ENCODE data around the gene NAIF1.
"Not testable (repeated sequence)": the region's sequence is repeated elsewhere in the genome, so short reads cannot be mapped to it uniquely, and the experiment has no call there.

The NAIF1 gene

GRCh38 chr9:128066713-128067644, at the start of gene NAIF1:
Gene NAIF1 (minus strand): TSS chr9:128067320. CDS start chr9:128067101, 219 bp downstream.
- DNase-seq, result peak; percentile 94

GRCh38 chr9:128116104-128117083, 49.3 kb upstream of the NAIF1 start:
- DNase-seq, result no peak

DNA sequence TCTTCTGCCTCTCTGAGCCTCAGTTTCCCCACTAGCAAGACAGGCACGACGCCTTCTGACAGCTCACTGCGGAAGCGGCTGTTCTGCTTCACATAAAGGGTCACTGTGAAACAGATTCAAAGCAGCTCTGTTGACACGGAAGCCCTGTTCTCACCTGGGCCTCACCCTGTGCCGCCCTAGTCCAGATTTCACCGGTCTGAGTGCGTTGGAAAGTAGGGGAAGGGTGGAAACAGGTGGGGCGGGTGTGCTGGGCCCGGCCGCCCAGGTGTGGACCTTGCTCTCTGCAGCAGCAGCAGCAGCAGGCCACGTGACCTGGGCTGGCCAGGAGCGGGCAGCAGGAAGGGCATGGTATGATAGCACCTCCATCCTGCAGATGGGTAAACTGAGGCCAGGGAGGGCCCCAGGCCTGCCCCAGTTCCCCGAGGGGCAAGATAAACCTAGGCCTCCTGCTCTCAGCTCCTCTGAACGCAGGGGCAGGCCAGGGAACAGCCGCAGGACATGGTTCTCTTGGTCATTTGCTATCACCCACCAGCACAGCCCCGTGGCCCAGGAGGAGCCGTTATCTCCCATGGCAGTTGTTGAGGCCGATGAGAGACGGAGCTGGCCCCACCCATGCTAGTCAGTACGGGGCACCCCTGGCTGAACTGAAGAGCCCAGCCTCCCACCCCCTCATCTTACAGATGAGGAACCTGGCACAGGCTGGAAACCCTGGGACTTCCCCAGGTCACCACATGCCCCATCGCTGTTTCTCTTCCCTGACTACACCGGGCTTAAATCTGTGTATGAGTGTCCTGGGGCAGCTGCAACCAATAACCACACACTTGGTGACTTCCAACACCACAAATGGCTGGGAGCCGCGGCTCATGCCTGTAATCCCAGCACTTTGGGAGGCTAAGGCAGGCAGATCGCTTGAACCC, 48.3 kb upstream of the NAIF1 start:
- DNase-seq, result no peak

DNA sequence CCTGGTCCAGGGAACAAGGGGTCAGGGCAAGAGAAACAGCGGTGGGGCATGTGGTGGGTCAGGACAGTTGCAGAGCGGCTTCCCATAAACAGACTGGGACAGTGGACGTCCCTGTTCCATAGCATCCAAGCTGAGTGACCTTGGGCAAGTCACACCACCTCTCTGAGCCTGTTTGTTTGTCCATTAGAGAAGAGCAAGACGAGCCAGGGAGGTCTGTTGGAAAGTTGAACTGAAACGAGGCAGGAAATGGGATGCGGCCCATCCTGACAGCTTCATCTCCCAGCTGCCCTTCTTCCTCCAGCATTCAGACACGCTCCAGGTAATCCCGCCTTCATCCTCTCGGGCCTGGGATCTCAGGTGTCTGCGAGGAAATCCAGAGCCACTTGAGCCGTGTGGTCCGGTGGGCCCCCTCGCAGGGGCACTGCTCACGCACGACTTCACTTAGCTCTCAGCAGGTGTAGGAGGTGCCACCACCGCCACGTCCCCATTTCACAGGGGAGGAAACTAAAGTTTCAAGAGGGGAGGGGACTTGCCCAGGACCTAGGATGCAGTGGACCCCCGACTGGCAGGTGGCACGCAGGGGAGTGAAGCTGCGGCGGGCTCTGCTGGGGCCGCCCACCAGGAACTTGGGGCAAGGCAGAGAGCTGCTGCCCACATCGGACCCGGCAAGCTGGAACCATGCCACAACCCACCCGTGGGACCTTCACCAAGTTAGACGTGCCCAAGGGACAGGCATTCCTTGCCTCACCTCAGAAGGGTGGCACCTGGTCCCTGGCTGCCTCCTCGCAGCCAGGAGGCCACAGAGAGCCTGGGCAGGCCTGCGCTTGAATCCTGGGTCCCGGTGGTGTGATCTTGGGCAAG, 47.4 kb upstream of the NAIF1 start:
- no peak for DNase-seq

GRCh38 chr9:128113526-128114325, 46.6 kb upstream of the NAIF1 start:
- no peak for DNase-seq

DNA sequence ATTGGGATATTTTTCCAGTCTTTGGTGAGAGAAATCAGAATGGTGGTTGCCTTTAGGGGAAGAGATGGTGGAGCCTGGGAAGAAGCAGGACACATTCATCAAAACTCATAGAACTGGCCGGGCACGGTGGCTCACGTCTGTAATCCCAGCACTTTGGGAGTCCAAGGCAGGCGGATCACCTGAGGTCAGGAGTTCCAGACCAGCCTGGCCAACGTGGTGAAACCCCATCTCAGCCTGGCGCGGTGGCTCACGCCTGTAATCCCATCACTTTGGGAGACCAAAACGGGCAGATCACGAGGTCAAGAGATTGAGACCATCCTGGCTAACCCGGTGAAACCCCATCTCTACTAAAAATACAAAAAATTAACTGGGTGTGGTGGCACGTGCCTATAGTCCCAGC, 44.6 kb upstream of the NAIF1 start:
- not testable (repeated sequence) for DNase-seq

- DNase-seq, result no peak
These were observed 42.1 kb upstream of the NAIF1 start for GRCh38 chr9:128109050-128109709.

DNA sequence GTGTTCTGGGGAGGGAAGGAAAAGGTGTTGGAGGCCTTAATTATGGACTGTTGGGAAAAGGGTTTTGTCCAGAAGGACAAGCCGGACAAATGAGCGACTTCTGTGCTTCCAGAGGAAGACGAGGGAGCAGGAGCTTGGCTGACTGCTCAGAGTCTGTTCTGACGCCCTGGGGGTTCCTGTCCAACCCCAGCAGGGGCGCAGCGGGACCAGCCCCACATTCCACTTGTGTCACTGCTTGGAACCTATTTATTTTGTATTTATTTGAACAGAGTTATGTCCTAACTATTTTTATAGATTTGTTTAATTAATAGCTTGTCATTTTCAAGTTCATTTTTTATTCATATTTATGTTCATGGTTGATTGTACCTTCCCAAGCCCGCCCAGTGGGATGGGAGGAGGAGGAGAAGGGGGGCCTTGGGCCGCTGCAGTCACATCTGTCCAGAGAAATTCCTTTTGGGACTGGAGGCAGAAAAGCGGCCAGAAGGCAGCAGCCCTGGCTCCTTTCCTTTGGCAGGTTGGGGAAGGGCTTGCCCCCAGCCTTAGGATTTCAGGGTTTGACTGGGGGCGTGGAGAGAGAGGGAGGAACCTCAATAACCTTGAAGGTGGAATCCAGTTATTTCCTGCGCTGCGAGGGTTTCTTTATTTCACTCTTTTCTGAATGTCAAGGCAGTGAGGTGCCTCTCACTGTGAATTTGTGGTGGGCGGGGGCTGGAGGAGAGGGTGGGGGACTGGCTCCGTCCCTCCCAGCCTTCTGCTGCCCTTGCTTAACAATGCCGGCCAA, 41.3 kb upstream of the NAIF1 start:
- no peak for DNase-seq

DNA sequence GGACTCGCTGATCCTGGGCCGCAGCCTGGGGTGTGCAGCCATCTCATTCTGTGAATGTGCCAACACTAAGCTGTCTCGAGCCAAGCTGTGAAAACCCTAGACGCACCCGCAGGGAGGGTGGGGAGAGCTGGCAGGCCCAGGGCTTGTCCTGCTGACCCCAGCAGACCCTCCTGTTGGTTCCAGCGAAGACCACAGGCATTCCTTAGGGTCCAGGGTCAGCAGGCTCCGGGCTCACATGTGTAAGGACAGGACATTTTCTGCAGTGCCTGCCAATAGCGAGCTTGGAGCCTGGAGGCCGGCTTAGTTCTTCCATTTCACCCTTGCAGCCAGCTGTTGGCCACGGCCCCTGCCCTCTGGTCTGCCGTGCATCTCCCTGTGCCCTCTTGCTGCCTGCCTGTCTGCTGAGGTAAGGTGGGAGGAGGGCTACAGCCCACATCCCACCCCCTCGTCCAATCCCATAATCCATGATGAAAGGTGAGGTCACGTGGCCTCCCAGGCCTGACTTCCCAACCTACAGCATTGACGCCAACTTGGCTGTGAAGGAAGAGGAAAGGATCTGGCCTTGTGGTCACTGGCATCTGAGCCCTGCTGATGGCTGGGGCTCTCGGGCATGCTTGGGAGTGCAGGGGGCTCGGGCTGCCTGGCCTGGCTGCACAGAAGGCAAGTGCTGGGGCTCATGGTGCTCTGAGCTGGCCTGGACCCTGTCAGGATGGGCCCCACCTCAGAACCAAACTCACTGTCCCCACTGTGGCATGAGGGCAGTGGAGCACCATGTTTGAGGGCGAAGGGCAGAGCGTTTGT, 40.5 kb upstream of the NAIF1 start:
- DNase-seq, result no peak

DNA sequence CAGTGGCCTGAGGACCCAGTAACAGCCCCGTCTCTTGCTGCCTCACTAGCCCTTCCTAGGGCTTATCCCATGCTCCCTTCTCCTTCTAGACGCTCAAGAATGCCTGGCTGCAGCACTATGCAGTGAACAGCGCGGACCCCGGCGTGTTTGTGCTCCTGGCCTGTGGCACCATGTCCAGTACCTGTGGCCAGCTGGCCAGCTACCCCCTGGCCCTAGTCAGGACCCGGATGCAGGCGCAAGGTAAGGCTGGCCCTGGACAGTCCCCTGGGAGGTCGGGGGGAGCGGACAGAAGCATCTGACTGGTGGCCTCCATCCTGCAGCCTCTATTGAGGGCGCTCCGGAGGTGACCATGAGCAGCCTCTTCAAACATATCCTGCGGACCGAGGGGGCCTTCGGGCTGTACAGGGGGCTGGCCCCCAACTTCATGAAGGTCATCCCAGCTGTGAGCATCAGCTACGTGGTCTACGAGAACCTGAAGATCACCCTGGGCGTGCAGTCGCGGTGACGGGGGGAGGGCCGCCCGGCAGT, 39.9 kb upstream of the NAIF1 start:
- DNase-seq, result no peak

- no peak for DNase-seq
These were observed 39.2 kb upstream of the NAIF1 start for GRCh38 chr9:128106181-128106939.

DNA sequence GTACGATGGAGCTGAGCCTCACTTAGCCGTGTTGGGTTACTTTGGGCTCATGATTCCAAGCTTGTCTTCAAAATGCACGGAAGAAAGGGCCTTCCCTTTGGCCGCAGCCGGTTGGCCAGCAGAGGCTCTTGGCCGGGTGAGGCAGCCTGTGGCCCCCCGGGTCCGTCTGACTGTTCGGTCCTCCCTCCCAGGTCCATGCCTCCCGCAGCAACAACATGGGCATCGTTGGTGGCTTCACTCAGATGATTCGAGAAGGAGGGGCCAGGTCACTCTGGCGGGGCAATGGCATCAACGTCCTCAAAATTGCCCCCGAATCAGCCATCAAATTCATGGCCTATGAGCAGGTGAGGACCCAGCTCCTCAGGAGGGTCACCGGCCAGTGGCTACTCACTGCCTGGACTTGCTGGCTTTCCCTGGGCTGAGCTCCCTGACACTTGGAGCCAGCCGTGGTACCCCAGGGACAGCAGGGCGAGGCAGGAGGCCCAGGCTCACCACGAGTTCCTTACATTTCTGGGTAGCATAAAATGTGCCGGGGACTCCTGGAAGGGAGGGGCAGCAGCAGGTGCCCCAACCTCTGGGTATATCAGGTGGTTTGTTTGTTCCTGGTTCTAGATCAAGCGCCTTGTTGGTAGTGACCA, 38.5 kb upstream of the NAIF1 start:
- no peak for DNase-seq

GRCh38 chr9:128104171-128104618, 37.1 kb upstream of the NAIF1 start:
- DNase-seq, result no peak

DNA sequence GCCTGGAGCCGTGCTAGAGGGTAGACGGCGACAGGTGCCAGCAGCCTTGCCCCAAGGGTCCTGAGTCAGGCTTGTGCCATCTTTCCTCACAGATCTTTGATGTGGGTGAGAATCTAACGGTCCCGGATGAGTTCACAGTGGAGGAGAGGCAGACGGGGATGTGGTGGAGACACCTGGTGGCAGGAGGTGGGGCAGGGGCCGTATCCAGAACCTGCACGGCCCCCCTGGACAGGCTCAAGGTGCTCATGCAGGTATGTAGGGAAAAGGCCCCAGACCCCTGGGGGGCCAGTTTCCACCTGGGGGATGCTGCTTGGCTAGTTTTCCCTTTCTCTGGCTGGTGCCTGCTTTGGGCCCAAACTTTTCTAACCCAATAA, 36.5 kb upstream of the NAIF1 start:
- DNase-seq, result no peak

DNA sequence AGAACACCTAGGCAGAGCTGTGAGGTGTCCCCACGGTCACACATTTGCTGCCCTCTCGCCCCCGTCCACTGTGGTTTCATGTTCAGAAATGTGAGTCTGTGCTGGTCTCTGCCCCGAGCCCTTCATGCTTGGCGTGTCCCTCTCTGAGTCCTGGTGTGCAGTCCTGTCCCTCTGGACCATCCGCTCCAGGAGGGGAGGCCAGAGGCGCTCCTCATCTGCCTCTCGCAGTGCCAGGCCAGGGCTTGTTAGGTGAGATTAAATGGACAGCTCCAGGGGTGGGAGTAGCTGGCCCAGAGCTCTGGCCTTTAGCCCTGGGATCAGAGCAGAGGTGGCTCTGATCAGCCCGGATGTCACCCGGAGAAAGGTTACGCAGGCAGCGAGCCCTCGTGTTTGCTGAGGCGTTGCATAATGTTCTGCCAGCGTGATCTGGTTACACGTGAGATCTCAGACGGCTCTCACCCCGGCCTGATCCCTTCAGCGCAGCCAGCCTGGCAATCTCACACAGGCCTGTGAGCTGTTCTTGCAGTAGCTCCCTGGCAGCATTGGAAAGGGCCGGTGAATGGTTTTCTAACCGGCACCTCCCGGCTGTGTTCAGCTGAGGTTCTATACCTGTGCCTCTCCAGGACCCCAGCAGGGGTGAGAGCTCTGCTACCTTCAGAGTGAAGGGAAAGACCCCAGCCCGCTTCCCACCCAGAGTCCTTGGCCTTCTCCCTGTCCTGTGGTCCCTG, 35.9 kb upstream of the NAIF1 start:
- no peak for DNase-seq

GRCh38 chr9:128102196-128102595, 35.1 kb upstream of the NAIF1 start:
- DNase-seq, result no peak
